Measurements from ENCODE around the gene MFNG.

The MFNG gene

DNA sequence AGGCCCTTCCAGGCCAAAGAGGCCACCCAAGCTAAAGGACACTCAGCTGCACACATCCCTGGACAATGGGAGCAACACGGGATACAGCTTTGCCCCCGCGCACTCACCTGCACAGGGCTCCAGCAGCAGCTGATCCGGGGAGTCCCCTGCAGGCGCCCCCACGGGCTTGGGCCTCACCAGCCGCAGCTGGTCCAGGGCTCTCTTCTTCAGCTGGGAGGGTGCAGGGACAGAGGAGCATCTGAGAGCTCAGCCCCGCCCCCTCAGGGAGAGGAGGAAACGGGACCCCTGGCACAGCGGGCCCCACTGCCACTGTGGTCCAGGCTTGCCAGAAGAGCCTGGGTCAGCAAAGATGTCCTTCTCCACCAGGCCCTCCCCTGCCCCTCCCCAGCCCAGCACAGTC is 7.8 kb upstream of the MFNG start:
- no peak for DNase-seq (ENCODE audit: low read depth)

GRCh38 chr22:37492428-37493344 is 6.5 kb upstream of the MFNG start:
- no peak for DNase-seq (ENCODE audit: low read depth)

- no peak for DNase-seq (ENCODE audit: low read depth)
Observed at GRCh38 chr22:37491559-37492427, 5.6 kb upstream of the MFNG start.

DNA sequence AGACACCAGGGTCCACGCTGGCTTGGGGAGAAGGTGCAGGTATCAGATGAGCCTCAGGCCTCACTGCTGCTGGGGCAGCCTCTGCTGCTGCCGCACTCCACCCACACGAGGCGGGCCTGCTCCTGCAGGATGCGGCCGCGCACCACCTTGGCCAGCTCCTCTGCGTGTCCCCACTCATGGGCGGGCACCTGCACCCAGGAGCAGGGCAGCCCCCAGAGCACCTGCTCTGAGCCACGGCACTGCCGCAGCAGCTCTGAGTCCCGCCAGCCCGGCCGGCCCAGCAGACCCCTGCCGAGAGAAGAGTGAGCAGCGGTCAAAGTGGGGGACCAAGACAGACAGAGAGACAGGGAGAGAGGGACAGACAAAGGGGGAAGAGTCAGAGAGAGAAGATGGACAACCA is 4.9 kb upstream of the MFNG start:
- no peak for DNase-seq (ENCODE audit: low read depth)

DNA sequence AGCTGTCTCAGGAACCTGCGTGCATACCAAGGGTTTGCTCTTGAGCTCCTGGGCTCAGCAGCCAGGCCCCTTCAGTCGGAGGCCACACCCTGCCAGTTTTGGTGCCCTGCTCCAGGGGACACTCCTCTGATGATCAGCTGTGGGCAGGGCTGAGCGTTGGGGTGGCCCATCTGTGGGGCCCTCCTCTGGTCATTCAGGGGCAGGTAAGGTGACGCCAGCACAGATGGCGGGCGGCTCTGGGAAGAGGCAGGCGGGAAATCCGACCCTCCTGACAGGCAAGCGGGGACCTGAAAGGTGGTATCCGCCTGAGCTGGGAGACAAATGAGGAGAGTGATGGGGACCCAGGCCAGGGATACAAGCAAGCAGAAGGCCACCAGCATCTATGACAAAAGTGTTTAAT is 3.8 kb upstream of the MFNG start:
- DNase-seq (ENCODE audit: low read depth): no peak

- no peak for DNase-seq (ENCODE audit: low read depth)
Observed at GRCh38 chr22:37488337-37489135, 2.4 kb upstream of the MFNG start.

GRCh38 chr22:37487571-37487970 is 1.4 kb upstream of the MFNG start:
- DNase-seq (ENCODE audit: low read depth): no peak

DNA sequence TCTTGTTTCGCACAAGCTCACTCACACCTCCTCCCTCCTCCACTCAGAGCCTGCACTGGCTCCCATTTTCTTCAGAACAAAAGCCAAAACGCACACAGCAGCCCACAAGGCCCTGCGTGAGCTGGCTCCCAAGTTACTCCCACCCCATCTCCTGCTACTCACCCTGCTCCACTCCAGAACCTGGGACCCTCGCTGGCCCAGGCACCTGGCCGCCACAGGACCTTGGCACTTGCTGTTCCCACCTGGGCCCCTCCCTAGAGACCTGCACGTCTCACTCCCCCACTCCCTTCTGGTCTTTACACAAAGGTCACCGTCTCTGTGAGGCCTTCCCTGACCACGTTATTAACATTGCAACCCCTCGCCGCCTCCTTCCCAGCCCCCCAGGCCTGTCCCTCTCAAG is 945 bp upstream of the MFNG start:
- no peak for DNase-seq (ENCODE audit: low read depth)

GRCh38 chr22:37485395-37486223 is 575 bp downstream of the MFNG start:
- DNase-seq (ENCODE audit: low read depth): no peak

DNA sequence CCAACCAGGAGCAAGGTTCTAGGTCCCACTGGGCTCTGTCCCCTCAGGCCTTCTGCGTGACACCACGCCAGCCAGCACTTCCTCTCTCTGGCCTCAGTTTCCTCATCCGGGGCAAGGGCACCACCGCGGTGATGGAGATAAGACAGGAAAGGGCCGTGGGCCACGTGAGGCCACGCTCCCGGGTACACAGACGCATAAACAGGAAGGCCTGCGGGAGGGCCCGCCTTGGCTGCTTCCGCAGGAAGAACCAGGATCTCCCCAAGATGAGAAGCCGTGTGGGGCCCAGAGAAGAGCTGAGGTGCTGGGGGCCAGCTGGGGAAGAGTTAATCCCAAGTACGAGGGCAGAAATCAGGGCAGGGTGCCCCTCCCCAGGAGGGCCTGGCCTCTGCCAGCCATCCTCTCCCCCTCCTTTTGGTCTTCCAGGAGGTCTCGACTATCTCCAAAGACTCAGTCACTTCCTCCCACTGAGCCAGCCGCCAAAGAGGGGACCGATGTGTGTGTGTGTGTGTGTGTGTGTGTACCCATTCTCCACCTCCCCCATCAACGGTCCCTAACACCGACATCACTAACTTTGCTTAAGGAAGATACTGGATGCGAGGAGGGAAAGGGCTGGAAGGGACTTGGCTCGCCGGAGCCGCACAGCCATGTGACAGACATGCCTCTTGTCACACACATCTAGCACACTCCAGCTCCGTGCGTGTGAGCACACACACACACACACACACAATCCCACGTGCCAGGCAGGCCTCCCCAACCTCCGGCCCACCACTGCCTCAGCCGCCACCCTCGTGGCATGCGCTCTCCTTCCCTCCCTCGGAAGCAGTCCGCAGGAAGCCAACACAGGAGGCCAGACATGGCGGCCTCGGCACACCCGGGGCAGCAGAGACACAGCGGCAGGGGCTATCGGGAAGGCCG is 1.4 kb downstream of the MFNG start:
- no peak for DNase-seq (ENCODE audit: low read depth)

DNA sequence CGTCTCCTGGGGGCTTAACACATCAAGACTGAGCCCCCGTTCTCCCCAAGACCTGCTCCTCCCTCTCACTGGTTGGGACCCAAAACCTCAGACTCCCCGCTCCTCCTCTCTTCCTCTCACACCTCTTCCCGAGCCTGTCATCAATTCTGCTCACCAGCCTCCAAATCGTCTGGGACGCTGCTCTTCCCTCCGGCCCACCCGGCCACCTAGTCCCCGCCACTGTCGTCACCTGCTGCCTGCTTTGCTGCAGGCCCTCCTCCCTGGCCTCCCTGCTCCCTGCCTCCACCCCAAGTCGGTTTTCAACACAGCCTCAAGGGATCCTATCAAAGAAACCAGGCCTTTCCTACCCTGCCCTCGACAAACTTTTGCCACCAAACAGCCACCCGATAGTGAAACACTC is 3.1 kb downstream of the MFNG start:
- DNase-seq (ENCODE audit: low read depth): no peak

GRCh38 chr22:37482244-37482643 is 3.9 kb downstream of the MFNG start:
- DNase-seq (ENCODE audit: low read depth): no peak

- no peak for DNase-seq (ENCODE audit: low read depth)
Observed at GRCh38 chr22:37481347-37481907, 4.8 kb downstream of the MFNG start.

DNA sequence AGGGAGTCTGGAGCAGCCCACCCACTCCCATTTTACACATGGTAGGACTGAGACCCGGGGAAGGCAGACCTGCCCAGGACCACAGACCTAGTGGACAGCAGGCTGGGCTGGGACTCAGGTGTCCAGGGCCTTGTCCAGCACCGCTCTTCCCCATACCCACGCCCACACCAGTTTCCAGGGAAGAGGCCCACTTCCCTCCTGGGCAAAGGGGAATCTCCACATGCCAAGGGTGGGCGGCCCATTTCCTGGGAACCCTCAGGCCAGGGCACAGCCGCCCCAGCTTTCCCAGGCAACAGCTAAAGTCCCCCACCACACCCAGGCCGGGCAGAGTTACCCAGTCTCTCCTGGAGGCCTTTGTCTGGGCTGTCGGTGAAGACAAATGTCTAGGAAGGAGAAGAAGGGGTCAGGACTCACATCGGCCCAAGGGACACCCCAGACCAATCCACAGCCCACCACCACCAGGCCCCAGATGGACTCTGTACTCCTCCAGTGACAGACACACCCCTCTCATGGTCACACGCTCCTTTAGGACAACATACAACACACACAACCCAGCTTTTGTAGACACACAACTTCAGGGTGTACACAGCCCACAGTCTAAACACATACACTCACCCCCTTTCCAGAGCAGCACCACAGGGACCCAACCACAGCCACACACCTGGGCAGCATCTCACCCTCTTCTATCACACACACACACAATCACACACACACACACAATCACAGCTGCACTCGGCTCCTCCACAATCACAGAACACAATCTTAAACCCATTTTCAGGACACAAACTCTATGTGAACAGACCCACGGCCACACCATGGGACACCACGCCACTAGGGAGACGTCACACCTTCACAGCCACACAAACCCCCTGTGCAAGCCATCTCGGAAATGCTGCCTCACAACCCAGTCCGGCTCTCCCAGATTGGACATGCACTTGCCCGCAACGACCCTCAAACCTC is 5.5 kb downstream of the MFNG start:
- no peak for DNase-seq (ENCODE audit: low read depth)

DNA sequence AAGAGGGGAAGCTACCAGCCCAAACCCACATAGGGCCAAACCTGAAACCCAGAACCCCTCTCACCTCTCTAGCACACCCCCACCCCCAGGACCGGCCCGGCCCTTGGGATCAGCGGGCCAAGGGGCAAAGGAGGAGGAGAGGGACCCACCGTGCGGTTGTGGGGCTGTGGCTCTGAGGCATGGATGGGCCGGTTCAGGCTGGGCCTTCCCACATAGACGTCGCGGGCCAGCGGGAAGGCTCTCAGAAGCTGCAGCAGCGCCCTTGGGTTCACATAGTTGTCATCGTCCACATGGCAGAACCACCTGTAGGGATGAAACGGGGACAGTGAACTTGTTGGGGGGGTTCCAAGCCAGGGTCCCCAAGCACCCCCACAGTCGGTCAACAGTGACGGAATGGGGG is 7.0 kb downstream of the MFNG start:
- DNase-seq (ENCODE audit: low read depth): no peak

DNA sequence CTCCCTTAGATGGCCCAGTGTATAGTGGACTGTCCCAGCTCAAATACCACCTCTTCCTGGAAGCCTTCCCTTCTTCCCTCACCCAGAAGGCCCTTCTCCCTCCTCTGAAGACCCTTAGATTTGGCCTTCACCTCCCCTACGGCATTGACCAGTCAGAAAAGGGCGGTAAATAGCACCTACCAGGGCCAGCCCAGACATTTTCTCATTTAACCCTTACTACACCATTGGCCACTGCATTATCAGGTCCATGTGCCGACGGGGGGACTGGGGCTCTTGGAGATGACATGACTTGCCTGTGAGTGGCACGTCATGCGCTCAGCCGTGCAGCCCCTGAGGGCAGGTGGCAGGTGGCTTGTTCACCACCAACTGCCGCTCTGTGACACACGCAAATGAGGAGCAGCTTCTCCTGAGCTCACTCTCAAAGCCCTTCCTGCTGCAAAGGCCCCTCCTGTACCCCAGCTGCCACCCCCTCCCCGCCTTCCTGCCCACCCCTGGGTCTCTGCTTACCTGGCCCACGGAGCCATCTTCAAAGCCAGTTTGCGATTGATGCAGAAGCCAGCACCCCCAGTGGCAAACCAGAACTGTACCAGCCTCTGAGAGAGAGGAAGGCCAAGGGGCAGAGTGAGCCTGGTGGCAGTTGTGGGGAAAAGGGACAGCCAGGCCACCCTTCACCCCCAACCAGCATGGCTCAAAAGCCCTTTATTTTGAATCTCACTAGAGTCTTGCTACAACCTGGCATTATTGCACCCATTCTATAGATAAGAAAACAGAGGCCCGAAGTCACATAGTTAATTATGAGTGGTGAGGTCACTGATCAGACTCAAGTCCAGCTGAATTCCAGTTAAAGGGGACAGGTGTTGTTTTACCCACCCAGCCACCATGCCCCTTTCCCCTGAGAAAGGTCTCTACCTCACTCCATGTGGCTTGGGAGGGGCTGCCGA is 9.5 kb downstream of the MFNG start:
- DNase-seq (ENCODE audit: low read depth): no peak

DNA sequence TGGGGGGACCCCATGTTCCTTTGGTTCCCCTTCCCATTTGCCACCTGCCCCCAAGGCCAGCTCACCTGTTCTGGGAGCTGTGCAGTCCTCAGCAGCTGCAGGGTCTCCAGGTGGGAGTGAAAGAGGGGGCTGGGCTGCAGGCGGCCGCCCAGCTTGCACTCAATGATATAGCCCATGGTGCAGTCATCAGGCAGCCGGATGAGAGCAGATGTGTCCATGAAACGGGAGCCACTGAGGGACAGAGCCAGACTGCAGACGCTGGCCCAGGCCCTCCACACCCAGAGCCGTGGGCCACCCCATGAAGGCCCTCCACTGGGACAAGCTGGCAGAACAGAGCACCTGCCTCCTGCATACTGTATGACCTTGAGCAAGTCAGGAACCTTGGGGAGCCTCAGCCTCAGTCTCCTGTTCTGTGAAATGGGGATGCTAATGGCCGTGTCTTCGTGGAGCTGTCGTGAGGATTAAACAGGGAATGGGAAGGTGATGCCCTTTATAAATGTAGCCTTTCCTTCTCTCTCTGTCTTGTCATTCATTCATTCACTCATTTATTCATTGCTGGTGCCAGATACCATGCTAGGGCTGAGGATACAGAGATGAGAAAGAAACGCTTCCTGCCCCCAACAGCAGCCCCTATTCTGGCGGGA is 11.6 kb downstream of the MFNG start:
- DNase-seq (ENCODE audit: low read depth): no peak

Measured in HS-5 (cell line).